Subcutaneous adipose tissue (tissue), 4 donors: ENCODE measurements around the gene NCKAP1. TPM values are rescaled to one million over a fixed set of nuclear protein-coding genes. Genes with fewer than 3 reads are reported as not detected.

Experiments
- small RNA-seq: library from RNA; depleted of rRNA; stranded (forward); fragments of <200 nt; gene quantifications from one replicate; pipeline ENCODE3, GENCODE V24; 2016
- total RNA-seq, 4 donors: library from RNA; depleted of rRNA; stranded (reverse); fragments of >200 nt; gene quantifications; one replicate each; pipeline ENCODE4 v1.1.0, GENCODE V29; 2016
- TF ChIP-seq, protein P1 (sequence below): fragments of 450-650 bp; IDR thresholded peaks from one replicate; pipeline ENCODE4 v1.5.1; 2016; ENCODE audit warnings: low read depth, mild to moderate bottlenecking, control low read depth, antibody characterized with exemption, moderate library complexity

The NCKAP1 gene
- total RNA-seq, 4 donors from 2014 or later, result 123 to 308 (median 157) TPM

DNA sequence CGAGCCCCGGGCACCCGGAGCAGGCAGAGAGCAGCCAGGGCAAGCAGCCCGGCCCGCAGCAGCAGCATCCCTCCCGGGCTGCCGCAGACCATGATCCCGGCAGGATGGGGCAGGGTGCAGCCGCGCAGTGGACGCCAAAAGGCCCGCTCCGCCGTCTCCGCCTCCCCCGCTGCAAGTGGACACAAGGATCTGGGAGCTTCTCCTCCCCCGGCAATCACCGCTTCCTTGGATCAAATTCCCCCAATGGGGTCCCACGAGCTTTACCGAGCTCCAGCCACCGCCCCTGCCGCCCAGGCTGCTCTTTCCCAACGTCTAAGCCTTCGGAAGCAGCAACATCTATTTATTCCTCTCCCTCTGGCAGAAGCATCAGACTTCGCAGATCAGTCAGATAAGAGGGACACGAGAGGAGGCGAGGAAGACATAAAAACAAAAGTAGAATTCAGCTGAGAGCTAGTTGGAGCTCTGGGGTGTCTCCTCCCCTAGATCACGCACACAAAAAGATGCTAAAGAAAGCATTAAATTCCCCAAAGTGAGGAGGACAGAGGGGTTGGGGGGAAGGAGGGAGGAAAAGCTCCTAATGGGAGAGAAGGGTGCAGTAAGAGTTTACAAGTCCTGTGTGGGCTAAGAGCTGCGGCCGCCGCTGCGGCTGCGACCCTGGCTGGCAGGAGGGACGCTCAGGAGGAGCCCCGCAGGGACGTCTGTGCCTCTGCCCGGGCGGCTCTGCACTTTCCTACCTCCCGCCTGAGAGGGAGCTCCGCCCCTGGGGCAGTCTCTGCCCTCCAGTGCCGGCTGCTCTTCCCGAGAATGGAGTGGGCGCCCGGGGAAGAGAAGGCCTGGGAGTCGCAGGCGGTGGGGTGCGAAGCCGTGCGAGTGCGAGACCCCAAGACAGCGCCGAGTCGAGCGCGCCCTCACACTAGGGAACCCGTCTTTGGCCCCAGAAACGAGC is 171.5 kb downstream of the NCKAP1 start, which contains the start of gene FRZB:
TSS of gene FRZB (minus strand) at position 177 of the 946 bp plus-strand sequence. CDS start at position 92, 85 bp downstream.
- TF ChIP-seq, protein P1, sequence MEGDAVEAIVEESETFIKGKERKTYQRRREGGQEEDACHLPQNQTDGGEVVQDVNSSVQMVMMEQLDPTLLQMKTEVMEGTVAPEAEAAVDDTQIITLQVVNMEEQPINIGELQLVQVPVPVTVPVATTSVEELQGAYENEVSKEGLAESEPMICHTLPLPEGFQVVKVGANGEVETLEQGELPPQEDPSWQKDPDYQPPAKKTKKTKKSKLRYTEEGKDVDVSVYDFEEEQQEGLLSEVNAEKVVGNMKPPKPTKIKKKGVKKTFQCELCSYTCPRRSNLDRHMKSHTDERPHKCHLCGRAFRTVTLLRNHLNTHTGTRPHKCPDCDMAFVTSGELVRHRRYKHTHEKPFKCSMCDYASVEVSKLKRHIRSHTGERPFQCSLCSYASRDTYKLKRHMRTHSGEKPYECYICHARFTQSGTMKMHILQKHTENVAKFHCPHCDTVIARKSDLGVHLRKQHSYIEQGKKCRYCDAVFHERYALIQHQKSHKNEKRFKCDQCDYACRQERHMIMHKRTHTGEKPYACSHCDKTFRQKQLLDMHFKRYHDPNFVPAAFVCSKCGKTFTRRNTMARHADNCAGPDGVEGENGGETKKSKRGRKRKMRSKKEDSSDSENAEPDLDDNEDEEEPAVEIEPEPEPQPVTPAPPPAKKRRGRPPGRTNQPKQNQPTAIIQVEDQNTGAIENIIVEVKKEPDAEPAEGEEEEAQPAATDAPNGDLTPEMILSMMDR, result no peak

DNA sequence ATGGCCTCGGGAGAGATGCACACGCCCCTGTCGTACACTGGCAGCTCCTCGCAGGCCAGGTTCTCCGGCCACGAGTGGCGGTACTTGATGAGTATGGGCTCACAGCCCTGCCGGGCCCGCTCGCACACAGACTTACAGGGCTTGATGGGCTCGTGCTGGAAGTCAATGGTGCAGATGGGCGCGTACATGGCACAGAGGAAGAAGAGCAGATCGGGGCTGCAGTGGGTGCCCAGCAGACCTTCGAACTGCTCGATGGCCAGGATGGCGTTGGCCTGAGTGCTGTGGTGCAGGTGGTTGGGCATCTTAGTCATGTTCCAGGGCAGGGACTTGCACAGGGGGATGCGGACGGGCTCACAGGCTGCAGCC is 172.2 kb downstream of the NCKAP1 start:
- TF ChIP-seq, protein P1, result no peak

DNA sequence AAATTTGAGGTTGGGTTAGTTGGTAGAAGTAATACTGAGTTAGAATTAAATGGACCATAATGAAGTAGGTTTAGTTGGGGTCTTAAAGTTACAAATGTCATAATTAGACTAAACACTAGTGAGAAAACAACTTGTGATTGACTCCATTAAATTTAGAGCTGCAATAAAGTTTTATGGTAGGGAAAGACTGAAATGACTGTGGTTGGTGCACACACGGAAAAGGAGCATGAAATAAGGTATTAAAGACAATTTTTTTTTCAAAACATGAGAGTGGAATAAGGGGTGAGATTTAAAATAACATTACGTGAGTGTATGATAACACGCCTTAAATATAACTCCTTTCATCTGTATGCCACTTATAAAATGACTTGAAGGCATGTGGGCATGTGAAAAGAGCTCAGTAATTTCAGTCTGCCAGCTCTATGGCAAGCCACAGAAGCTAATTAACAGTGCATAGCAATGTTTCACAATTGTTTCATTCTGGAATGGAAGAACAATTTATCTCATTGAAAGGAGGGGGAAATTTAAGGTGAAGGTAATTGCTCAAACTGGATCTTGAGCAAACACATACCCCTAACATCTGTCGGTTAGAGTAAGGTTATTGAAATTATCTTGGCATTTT is 173.2 kb downstream of the NCKAP1 start:
- TF ChIP-seq, protein P1, result no peak

DNA sequence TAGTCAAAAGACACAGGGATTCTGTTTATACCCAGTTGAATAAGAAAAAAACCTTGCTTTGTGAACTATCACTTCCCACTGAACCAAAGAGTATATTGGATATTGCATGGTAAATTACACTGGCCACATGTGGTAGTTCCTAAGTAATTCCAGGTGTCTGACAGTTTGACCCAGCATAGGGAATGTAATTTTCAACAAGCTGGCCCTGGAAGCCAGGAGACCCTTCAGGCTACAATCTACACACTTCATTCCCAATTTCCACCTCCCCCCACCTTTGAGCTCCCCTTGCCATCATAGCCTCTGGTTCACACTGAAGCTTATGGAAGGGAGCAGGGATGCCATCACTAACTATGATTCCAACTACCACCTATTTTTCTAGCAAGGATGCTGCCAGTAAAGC is 174.6 kb downstream of the NCKAP1 start:
- TF ChIP-seq, protein P1, result no peak

DNA sequence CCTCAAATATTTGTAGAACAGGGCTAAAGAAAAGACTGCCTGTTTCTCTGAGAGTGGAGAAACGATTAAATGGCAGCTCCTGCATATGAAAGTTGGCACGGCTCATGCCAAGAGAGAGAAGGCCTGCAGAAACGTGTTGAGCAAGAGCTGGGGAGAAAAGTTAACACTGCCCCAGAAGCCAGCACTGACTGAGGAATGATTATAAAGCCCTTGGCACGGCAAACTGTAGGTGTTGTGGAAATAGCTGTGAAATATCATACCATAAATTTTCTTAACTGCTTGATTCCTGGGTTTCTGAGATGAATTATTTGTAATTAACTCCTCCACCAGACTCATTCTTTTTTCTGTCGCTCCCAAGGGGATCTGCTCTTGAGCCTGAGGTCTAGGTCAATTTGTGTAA is 176.2 kb downstream of the NCKAP1 start:
- TF ChIP-seq, protein P1, result no peak

DNA sequence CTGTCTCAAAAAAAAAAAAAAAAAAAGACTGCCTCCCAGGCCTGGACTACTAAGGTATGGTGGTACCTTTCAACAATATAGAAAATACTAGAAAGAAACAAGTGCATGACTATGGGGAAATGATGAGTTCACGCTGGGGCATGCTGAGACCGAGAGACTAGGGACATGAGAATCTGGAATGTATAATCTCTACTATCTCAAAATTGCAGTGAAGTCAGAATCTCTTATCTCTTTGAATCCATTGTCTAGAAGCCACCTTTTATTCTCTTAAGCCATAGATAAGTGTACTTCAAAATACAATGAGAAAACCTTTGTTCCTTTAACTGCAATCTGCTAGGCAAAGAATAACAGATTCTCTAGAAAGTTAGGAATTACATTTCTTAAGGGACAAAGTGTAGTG is 177.4 kb downstream of the NCKAP1 start:
- TF ChIP-seq, protein P1, result no peak

Small RNAs within 50 kb of the gene (small RNA-seq; reads per million reads assigned to genes)
- 0.49 reads per million for gene RF00019
- gene RF00599, result not detected
- not detected for gene RNU6-1122P

Other genes starting within 250 kb of the NCKAP1 start
- 1 to 10 TPM in 2 of 4 donors, under 1 TPM in 2; 0.57 to 8.1 (median 1.6) TPM for gene FRZB, start 171.8 kb downstream of the NCKAP1 start, total RNA-seq
- 1 to 10 TPM in 3 of 4 donors, under 1 TPM in 1; 0.49 to 2.0 (median 1.3) TPM for gene DUSP19, start 40.3 kb upstream of the NCKAP1 start, total RNA-seq
- 10 to 100 TPM in 2 of 4 donors, 1 to 10 TPM in 2; 5.8 to 21.5 (median 10.9) TPM for gene NUP35, start 86.0 kb upstream of the NCKAP1 start, total RNA-seq